PC-9 (cell line): ENCODE results near the gene TJP2.

Source experiments
- CTCF ChIP-seq: fragments of 200-600 bp; sonication (generic); conservative IDR thresholded peaks from 2 replicates; pipeline ENCODE4 v1.6.1; 2017; ENCODE audit warnings: mixed run types, antibody characterized with exemption, mild to moderate bottlenecking, moderate library complexity
- EZH2 ChIP-seq: fragments of 200-600 bp; sonication (generic); IDR thresholded peaks from 2 replicates; pipeline ENCODE4 v1.8.0; 2017; ENCODE audit warnings: antibody characterized with exemption, low read depth

- TF ChIP-seq CTCF, result no peak
- TF ChIP-seq EZH2, result no peak
These were observed 32.0 kb downstream of the TJP2 start for GRCh38 chr9:69206047-69206446.
